ENCODE measurements around the gene TNFRSF6B.

Gene TNFRSF6B

DNA sequence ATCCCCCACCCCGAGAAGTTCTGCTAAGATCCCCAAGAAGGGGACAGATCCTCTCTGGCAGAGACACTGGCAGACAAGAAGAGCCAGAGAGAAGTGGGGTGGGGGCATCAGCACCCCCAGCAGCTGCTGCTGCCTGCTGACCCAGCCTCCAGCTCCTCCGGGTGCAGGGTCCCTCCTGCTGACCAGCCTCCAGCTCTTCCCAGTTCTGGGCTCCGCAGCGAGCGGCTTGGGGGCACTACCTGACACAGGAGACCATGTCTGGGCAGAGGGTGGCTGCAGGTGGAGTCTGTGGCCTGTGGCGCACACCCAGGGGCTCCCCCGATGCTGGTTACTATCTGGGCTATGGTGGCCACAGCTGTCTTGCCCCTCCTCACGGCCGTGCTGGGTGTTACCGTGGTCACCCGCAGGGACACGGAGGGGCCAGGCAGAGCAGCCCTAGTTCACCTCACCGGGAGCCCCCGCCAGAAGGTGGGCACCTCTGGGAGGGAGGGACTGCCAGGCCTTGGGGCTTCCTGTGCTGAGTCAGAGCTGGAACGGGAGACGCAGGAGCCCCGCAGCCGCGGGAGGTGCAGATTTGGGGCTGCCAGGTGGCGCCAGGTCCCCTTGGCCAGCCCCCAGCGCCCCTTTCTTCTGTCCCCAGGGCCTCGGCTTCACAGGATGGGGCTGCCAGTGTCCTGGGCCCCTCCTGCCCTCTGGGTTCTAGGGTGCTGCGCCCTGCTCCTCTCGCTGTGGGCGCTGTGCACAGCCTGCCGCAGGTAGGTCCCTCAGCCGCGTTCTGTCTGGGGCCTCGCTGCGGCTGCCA, 40.6 kb downstream of the TNFRSF6B start:
- DNase-seq (ENCODE audit: extremely low read depth, low read depth): no peak
- TF ChIP-seq, protein P1, sequence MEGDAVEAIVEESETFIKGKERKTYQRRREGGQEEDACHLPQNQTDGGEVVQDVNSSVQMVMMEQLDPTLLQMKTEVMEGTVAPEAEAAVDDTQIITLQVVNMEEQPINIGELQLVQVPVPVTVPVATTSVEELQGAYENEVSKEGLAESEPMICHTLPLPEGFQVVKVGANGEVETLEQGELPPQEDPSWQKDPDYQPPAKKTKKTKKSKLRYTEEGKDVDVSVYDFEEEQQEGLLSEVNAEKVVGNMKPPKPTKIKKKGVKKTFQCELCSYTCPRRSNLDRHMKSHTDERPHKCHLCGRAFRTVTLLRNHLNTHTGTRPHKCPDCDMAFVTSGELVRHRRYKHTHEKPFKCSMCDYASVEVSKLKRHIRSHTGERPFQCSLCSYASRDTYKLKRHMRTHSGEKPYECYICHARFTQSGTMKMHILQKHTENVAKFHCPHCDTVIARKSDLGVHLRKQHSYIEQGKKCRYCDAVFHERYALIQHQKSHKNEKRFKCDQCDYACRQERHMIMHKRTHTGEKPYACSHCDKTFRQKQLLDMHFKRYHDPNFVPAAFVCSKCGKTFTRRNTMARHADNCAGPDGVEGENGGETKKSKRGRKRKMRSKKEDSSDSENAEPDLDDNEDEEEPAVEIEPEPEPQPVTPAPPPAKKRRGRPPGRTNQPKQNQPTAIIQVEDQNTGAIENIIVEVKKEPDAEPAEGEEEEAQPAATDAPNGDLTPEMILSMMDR (IDR thresholded peaks at IDR 0.05; ENCODE audit: low read depth, low read length): no peak

DNA sequence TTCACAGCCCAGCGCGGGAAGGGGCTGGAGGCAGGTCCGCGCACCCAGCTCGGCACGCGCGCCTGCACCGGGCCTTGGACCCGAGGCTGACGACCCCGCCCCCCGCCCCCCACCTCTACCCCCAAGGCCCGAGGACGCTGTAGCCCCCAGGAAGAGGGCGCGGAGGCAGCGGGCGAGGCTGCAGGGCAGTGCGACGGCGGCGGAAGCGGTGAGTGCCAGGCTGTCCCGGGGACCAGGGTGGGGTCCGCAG, 41.2 kb downstream of the TNFRSF6B start:
- TF ChIP-seq, protein P1 (IDR thresholded peaks at IDR 0.05; ENCODE audit: low read depth, low read length): no peak
- DNase-seq (ENCODE audit: extremely low read depth, low read depth): no peak

DNA sequence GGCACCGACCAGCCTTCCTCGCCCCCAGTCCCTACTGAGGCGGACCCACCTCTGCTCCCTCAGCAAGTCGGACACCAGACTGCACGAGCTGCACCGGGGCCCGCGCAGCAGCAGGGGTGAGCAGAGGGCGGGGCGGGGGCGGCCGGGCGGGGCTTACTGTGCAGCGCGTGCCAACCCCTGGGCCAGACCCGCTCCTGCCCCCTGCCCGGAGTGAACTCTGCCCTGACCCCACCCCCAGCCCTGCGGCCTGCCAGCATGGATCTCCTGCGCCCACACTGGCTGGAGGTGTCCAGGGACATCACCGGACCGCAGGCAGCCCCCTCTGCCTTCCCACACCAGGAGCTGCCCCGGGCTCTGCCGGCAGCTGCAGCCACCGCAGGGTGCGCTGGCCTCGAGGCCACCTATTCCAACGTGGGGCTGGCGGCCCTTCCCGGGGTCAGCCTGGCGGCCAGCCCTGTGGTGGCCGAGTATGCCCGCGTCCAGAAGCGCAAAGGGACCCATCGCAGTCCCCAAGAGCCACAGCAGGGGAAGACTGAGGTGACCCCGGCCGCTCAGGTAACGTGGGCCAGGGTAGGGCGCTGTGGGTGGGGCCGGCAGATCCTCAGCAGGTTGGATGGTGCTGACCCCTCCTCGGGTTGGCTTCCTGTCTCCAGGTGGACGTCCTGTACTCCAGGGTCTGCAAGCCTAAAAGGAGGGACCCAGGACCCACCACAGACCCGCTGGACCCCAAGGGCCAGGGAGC, 41.7 kb downstream of the TNFRSF6B start:
- DNase-seq (ENCODE audit: extremely low read depth, low read depth): no peak

DNA sequence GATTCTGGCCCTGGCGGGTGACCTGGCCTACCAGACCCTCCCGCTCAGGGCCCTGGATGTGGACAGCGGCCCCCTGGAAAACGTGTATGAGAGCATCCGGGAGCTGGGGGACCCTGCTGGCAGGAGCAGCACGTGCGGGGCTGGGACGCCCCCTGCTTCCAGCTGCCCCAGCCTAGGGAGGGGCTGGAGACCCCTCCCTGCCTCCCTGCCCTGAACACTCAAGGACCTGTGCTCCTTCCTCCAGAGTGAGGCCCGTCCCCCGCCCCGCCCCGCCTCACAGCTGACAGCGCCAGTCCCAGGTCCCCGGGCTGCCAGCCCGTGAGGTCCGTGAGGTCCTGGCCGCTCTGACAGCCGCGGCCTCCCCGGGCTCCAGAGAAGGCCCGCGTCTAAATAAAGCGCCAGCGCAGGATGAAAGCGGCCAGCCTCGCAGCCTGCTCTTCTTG, 42.3 kb downstream of the TNFRSF6B start:
- no peak for DNase-seq (ENCODE audit: extremely low read depth, low read depth)

More for the DNA sequence above, 41.7 kb downstream of the TNFRSF6B start:
- TF ChIP-seq, protein P1 (IDR thresholded peaks at IDR 0.05; ENCODE audit: low read depth, low read length): no peak

DNA sequence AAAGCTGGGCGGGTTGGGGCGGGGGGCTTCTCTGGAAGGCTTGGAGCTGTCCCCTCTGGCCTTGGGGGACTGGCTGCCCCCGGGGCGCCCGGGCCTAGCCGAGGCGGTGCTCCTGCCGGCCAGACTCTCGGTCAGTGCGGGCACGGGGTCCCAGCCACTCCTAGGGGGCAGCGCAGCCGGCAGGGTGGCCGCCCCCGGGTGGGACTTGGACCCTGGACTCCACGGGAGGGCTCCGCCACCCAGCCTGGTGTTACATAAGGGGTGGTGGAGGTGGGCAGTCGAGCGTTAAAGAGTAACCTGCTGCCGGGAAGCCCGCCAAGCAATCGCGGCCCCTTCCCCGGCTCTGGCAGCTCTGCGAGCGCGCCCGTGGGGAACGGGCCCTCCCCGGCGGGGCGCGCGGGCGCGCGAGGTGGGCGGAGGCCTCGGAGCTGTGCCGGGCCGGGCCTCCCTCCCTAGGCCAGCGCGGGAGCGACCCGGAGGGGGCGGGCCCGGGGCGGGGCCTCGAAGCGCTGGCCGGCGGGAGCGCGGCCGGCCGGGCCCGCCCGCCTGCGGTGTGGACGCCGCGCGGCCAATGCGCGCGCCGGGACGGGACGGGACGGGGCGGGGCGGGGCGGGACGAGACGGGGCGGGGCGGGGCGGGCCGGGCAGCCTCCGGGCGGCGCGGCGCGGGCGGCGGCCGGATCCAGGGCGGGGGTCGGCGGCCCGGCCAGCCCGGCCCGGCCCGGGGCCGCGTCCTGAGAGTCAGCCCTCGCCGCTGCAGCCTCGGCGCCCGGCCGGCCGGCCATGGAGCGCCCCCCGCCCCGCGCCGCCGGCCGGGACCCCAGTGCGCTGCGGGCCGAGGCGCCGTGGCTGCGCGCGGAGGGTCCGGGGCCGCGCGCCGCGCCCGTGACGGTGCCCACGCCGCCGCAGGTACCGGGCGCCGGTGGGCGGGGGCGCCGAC, 42.9 kb downstream of the TNFRSF6B start, which contains the start of gene SLC2A4RG:
TSS of gene SLC2A4RG (plus strand) at position 647 of the 940 bp plus-strand sequence. CDS start at position 784, 137 bp downstream.
- TF ChIP-seq, protein P1 (IDR thresholded peaks at IDR 0.05; ENCODE audit: low read depth, low read length): no peak
- peak; percentile 48 for DNase-seq (ENCODE audit: extremely low read depth, low read depth)

More for the DNA sequence above, 42.3 kb downstream of the TNFRSF6B start:
- TF ChIP-seq, protein P1 (IDR thresholded peaks at IDR 0.05; ENCODE audit: low read depth, low read length): no peak

DNA sequence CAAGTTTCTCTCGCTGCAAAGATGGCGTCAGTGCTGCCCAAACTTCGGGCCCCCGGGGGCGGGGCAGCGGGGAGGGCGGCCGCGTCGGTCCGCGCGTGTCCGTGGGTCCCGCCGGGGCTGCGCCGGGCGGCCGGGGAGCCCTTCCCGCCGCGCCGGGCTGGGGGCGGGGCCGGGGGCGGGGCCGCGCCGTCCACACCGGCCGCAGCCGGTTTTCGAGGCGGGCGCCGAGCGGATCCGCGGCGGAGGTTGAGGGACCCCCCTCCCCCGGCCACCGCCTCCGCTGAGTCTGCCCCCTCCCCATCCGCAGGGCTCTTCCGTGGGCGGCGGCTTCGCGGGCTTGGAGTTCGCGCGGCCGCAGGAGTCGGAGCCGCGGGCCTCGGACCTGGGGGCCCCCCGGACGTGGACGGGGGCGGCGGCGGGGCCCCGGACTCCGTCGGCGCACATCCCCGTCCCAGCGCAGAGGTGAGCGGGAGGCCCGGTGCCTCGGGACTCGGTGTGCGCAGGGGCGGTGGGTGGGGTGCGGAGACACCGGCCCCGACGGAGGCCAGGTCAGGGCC, 43.7 kb downstream of the TNFRSF6B start:
- TF ChIP-seq, protein P1 (IDR thresholded peaks at IDR 0.05; ENCODE audit: low read depth, low read length): no peak
- DNase-seq (ENCODE audit: extremely low read depth, low read depth): no peak
